ENCODE results near the gene PPM1E.

PPM1E gene

GRCh38 chr17:59000022-59000421 lies 244.4 kb downstream of the PPM1E start:
- no peak for DNase-seq

- peak; percentile 76 for DNase-seq
These were observed 245.6 kb downstream of the PPM1E start for GRCh38 chr17:59001158-59001814.

GRCh38 chr17:59002126-59002525 lies 246.5 kb downstream of the PPM1E start:
- DNase-seq: no peak

- DNase-seq: no peak
These were observed 247.2 kb downstream of the PPM1E start for GRCh38 chr17:59002848-59003247.

GRCh38 chr17:59003860-59004259 lies 248.2 kb downstream of the PPM1E start:
- DNase-seq: no peak

GRCh38 chr17:59004338-59005111 lies 248.9 kb downstream of the PPM1E start:
- peak; percentile 70 for DNase-seq

GRCh38 chr17:59007995-59008394 lies 252.3 kb downstream of the PPM1E start:
- no peak for DNase-seq

- DNase-seq: no peak
These were observed 253.1 kb downstream of the PPM1E start for GRCh38 chr17:59008737-59009136.

GRCh38 chr17:59010026-59010425 lies 254.4 kb downstream of the PPM1E start:
- no peak for DNase-seq

GRCh38 chr17:59011975-59012374 lies 256.3 kb downstream of the PPM1E start:
- no peak for DNase-seq

- DNase-seq: no peak
These were observed 262.4 kb downstream of the PPM1E start for GRCh38 chr17:59018019-59018418.

- no peak for DNase-seq
These were observed 269.3 kb downstream of the PPM1E start for GRCh38 chr17:59024916-59025315.

- DNase-seq: no peak
These were observed 270.7 kb downstream of the PPM1E start for GRCh38 chr17:59026176-59026939.

GRCh38 chr17:59027750-59028149 lies 272.1 kb downstream of the PPM1E start:
- no peak for DNase-seq

- DNase-seq: no peak
These were observed 272.7 kb downstream of the PPM1E start for GRCh38 chr17:59028328-59028727.

GRCh38 chr17:59030811-59031210 lies 275.2 kb downstream of the PPM1E start:
- DNase-seq: no peak

Measured in activated naive CD4-positive, alpha-beta T cell treated with Interleukin-2 at 50 U/mL for 16 hours (primary cell).